ENCODE measurements around the gene EGFR.

Gene EGFR

DNA sequence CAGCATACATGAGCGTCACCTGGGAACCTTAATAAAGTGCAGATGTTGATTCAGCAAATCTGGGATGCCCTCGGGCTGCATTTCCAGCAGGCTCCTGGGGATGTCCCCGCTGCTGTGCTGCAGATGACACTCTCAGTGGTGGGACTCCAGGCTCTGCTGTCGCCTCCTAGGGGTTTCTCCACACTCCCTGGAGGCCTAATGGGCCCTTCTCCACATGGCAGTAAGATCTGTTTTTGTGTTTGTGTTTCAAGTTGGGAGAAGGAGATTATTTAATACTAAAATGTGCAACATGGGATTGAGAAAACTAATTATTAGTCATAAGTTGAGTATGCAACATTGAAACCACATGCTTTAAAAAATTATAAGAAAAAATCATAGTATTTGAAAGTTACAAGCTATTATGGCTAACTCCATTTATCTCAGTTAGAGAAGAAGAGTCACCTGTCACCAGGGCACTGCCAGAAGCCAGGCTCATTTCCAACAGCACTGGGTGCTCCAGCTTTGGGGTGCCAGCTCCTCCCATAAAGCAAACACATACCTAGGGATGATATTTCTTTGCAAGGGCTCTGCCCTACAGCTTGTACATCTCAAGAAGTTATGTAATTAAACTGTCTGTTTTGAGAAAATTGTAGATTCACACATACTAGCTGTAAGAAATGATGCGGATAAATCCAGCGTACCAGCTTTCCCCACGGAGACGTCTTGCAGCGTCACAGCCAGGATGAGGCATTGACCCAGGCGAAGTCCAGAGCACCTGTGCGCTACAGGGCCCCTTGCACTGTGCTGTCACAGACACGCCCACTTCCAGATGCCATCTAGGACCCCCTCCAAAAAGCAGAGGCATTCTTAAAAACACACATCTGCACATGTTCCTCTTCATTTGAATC, 106.4 kb downstream of the EGFR start:
- H3K4me3 ChIP-seq (replicated peaks; ENCODE audit: low read depth, low read length) = no peak overlapping the region
- no peak for DNase-seq (ENCODE audit: extremely low read depth, low read depth)
- TF ChIP-seq, protein P1, sequence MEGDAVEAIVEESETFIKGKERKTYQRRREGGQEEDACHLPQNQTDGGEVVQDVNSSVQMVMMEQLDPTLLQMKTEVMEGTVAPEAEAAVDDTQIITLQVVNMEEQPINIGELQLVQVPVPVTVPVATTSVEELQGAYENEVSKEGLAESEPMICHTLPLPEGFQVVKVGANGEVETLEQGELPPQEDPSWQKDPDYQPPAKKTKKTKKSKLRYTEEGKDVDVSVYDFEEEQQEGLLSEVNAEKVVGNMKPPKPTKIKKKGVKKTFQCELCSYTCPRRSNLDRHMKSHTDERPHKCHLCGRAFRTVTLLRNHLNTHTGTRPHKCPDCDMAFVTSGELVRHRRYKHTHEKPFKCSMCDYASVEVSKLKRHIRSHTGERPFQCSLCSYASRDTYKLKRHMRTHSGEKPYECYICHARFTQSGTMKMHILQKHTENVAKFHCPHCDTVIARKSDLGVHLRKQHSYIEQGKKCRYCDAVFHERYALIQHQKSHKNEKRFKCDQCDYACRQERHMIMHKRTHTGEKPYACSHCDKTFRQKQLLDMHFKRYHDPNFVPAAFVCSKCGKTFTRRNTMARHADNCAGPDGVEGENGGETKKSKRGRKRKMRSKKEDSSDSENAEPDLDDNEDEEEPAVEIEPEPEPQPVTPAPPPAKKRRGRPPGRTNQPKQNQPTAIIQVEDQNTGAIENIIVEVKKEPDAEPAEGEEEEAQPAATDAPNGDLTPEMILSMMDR (IDR thresholded peaks at IDR 0.05; ENCODE audit: low read depth, low read length, missing control alignments) = peak; percentile 28

DNA sequence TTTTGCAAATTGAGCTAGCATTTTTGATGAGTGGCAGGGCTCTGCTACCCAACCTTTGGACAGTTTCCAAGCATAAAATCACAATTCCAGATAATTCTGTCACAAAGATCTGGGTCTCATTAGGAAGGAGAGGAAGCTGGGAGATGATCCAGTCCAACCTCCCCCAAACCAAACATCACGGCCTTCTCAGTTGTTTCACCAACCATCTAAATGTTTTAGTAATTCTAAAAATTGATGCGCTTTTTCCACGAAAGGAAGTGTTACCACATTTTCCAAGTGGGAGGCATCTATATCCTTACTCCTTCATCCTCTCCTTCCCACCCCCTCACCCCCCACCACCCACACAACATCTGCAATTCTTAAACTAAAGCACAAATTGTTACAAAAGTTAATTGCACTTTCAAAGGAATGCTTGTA, 108.3 kb downstream of the EGFR start:
- TF ChIP-seq, protein P1 (IDR thresholded peaks at IDR 0.05; ENCODE audit: low read depth, low read length, missing control alignments) = no peak
- H3K4me3 ChIP-seq (replicated peaks; ENCODE audit: low read depth, low read length) = no peak overlapping the region
- no peak for DNase-seq (ENCODE audit: extremely low read depth, low read depth)

DNA sequence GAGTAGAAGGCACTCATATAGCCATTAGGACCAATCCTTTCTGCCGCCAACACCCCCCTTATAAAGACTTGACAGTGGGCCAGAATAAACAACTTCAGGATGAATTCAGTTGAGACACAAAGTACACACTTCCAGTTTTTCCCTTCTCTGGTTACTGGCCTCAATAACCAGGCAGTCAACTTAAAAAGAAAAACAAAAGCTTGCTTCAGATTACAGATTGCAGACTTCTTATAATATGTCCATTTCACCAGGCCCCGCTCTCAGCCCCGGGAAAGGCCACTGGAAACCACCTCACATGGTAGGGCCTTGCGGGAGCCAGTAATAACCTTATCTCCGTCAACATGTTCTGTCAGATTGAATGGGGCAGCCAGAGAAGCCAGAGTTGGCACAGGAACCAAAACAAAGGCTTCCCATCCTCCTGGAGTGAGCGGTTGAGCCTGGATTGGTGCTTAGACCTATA, 108.8 kb downstream of the EGFR start:
- DNase-seq (ENCODE audit: extremely low read depth, low read depth) = no peak
- TF ChIP-seq, protein P1 (IDR thresholded peaks at IDR 0.05; ENCODE audit: low read depth, low read length, missing control alignments) = no peak
- no peak overlapping the region for H3K4me3 ChIP-seq (replicated peaks; ENCODE audit: low read depth, low read length)

DNA sequence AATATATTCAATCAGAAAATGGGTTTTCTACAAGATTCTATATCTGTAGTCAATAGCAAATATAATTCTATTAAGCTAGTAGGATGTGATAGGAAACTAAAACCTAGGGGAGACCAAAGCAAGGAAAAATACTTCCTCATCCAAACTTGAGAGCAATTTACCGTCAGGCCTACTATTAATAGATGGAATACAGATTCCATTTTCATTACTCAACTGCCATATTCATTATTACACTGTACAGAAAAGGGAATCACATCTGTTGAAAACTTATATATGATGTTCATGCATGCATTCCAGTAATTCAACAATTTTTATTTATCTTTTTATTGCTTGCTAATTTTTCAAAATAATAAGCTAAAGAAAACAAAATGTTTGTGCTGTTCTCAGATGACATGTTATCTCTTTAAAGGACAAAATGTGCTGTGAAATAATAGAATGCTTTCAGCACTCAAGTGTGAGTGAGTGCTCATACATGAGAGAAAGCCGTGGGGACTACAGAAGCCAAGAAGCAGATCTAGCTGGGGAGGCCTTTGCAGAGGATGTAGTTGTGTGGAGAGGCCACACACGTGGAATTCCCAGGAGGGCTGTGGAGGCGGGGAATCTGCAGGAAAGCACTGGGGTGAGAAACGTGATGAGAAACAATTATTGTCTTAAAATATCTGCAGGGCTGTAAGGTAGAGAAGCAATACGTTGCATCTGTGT, 110.0 kb downstream of the EGFR start:
- H3K4me3 ChIP-seq (replicated peaks; ENCODE audit: low read depth, low read length) = no peak overlapping the region
- TF ChIP-seq, protein P1 (IDR thresholded peaks at IDR 0.05; ENCODE audit: low read depth, low read length, missing control alignments) = no peak
- no peak for DNase-seq (ENCODE audit: extremely low read depth, low read depth)

DNA sequence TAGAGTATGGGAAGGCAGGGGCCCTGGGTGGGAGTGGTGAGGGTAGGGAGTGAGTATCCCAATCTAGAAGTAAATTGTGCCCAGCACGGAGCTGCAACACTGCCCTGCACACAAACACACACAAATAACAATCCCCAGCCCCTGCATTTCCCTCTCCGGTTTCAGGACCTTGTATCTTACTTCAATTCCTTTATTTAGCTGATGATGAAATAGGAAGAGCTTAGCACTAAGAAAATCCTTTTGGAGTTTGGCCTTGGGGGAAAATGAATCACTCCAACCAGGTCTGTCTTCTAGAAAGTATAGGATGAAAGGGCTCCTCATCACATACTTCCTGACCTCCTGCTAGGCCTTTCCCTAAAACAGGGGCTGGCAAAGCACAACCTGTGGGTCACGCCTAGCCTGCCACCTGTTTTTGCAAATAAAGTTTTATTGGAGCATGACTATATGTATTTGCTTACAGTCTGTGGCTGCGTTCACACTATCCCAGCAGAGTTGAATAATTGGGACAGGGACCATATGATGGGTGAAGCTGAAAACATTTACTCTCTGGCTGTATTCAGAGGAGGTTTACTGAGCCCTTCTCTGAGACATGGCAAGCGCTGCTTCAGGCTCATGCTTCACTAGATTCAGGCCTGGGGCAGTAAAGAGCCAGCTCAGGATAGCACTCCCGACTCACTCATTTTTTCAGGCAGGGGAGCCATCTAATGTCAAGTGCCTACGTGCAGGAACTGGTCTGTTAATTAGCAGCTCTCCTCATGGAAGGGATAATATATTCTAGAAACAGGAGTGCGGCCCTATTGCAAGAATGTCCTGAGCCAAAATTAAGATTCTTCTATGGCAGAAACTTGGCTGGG, 111.0 kb downstream of the EGFR start:
- TF ChIP-seq, protein P1 (IDR thresholded peaks at IDR 0.05; ENCODE audit: low read depth, low read length, missing control alignments) = no peak
- no peak for DNase-seq (ENCODE audit: extremely low read depth, low read depth)
- H3K4me3 ChIP-seq (replicated peaks; ENCODE audit: low read depth, low read length) = no peak overlapping the region

DNA sequence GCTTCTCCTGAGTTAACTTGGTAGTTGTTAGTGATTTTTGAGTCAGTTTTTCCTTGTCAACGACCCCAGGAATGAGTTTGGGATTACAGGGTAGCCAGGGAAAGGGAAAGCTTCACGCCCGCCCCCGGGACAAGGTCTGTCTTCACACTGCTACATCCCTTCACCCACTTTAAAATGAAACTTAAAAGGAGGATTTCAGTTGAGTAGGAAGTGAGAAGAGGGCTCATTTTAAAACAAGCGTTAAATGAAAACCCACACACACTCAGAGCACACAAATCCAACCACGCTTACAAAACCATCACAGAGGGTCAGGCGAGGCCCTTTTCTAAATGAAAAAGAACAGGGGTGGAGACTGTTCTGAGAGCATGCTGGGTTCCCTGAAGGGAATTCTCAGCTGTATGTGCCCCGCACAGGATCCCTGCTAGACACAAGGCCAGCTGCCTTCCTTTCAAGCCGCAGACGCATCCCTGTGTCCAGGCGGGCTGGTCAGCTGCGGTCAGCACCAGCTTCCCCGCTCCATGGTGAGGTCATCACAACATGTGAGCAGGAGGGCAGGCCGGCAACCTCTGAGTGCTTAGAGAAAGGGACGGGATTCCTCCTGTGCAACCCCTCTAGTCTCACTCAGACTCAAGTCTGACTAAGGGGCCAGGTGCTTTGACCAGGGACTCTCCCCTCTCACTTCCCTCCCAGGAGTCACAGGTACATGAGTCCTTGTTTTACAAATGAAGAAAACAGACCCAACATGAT, 111.8 kb downstream of the EGFR start:
- TF ChIP-seq, protein P1 (IDR thresholded peaks at IDR 0.05; ENCODE audit: low read depth, low read length, missing control alignments) = no peak
- no peak for DNase-seq (ENCODE audit: extremely low read depth, low read depth)
- H3K4me3 ChIP-seq (replicated peaks; ENCODE audit: low read depth, low read length) = no peak overlapping the region
